Measurements from ENCODE around the gene STK24.

GRCh38 chr13:98439896-98440295, 137.0 kb downstream of the STK24 start:
- TF ChIP-seq EP300 (IDR thresholded peaks at IDR 0.05; ENCODE audit: borderline replicate concordance): no peak
- no peak for TF ChIP-seq MAX (IDR thresholded peaks at IDR 0.05)
- no peak for TF ChIP-seq REST (IDR thresholded peaks at IDR 0.05; ENCODE audit: low read depth)
- TF ChIP-seq ZBTB7A (IDR thresholded peaks at IDR 0.05; ENCODE audit: low read depth): no peak
- no peak for TF ChIP-seq TAF1 (IDR thresholded peaks at IDR 0.05; ENCODE audit: low read depth)
- TF ChIP-seq FOXM1 (IDR thresholded peaks at IDR 0.05; ENCODE audit: borderline replicate concordance, low read depth): no peak
- TF ChIP-seq TCF12 (IDR thresholded peaks at IDR 0.05; ENCODE audit: low read depth): no peak
- TF ChIP-seq CEBPB (IDR thresholded peaks at IDR 0.05): no peak
- TF ChIP-seq EGR1 (IDR thresholded peaks at IDR 0.05): no peak
- TF ChIP-seq CREB1 (IDR thresholded peaks at IDR 0.05; ENCODE audit: low read depth): no peak
- no peak for TF ChIP-seq NFIC (IDR thresholded peaks at IDR 0.05)
- no peak for TF ChIP-seq YY1 (IDR thresholded peaks at IDR 0.05; ENCODE audit: low read depth)
